DND-41 (cell line): ENCODE results near the gene CALCOCO1.

Source experiments
- CTCF ChIP-seq: IDR thresholded peaks from 2 replicates; pipeline ENCODE4 v1.5.1; 2012; ENCODE audit warnings: borderline replicate concordance, low read length, moderate library complexity, mild to moderate bottlenecking; ENCODE audit not compliant: poor library complexity, severe bottlenecking; ENCODE audit errors: extremely low read depth
- EZH2 ChIP-seq: IDR thresholded peaks from 3 replicates; pipeline ENCODE4 v1.6.1; 2012; ENCODE audit warnings: borderline replicate concordance, low read depth, mild to moderate bottlenecking, moderate library complexity, low read length, inconsistent platforms; ENCODE audit not compliant: severe bottlenecking

DNA sequence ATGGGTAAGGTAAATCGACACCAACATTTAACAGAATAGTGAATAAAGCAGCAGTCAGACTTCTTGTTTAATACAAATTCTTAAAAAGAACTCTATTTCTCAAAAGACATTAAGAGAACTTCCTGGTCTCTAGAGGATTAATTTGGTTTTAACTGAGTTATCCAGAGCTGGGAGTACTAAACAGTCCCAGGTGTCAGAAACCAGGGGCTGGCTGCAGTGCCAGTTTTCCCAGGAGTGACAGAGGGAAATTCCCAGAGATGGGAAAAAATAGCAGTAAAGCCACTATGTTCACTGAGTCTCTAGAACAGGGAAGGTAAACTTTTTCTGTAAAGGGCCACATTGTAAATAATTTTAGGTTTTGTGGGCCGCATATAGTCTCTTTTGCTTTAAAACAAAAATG, 60.2 kb downstream of the CALCOCO1 start:
- TF ChIP-seq CTCF, result no peak
- TF ChIP-seq EZH2, result no peak
